GM23338 (cell line): Measurements from ENCODE around the gene OR8B8.

Experiments used
- CREB1 ChIP-seq: fragments of 250-450 bp; sonication (Bioruptor Pico); IDR thresholded peaks from 2 replicates; pipeline ENCODE4 v1.5.0; 2020; ENCODE audit warnings: low read depth, mild to moderate bottlenecking, moderate library complexity
- CTCF ChIP-seq, 2 experiments: fragments of 200-600 bp in 1 of 2; sonication (generic) in 1 of 2; conservative IDR thresholded peaks; 2 replicates each; pipeline versions ENCODE4 v1.5.1 to v1.6.1; 2016 to 2017; ENCODE audit warnings: antibody characterized with exemption in 2 of 2, low read depth in 2 of 2, mild to moderate bottlenecking in 2 of 2, moderate library complexity in 1 of 2
- ETS1 ChIP-seq: IDR thresholded peaks from 2 replicates; pipeline ENCODE4 v1.6.1; 2016; ENCODE audit warnings: antibody characterized with exemption
- EZH2 ChIP-seq: fragments of 200-600 bp; sonication (generic); IDR thresholded peaks from one replicate; pipeline ENCODE4 v1.8.0; 2017; ENCODE audit warnings: antibody characterized with exemption, mild to moderate bottlenecking, low read depth; ENCODE audit not compliant: unreplicated experiment
- EZH2phosphoT487 ChIP-seq: fragments of 200-600 bp; sonication (generic); IDR thresholded peaks from one replicate; pipeline ENCODE4 v1.8.1; 2018; ENCODE audit warnings: antibody characterized with exemption; ENCODE audit not compliant: unreplicated experiment
- JUNB ChIP-seq: IDR thresholded peaks from one replicate; pipeline ENCODE4 v1.6.1; 2016; ENCODE audit warnings: antibody characterized with exemption; ENCODE audit not compliant: unreplicated experiment
- POLR2AphosphoS5 ChIP-seq: IDR thresholded peaks from 2 replicates; pipeline ENCODE4 v1.6.1; 2016; ENCODE audit warnings: antibody characterized with exemption, low read depth
- REST ChIP-seq: IDR thresholded peaks from one replicate; pipeline ENCODE4 v1.6.1; 2018; ENCODE audit warnings: antibody characterized with exemption; ENCODE audit not compliant: unreplicated experiment
- ZNF114 ChIP-seq: fragments of 250-450 bp; sonication (Bioruptor Pico); IDR thresholded peaks from 2 replicates; pipeline ENCODE4 v1.5.0; 2020; ENCODE audit warnings: mild to moderate bottlenecking, moderate library complexity
- ZNF462 ChIP-seq: fragments of 250-450 bp; sonication (Bioruptor Pico); IDR thresholded peaks from 2 replicates; pipeline ENCODE4 v1.5.0; 2020; ENCODE audit warnings: mild to moderate bottlenecking, moderate library complexity

GRCh38 chr11:124479561-124479960 is 34.1 kb upstream of the OR8B8 start:
- TF ChIP-seq JUNB, result no peak
- no peak for TF ChIP-seq CTCF (conservative IDR thresholded peaks at IDR 0.05; ENCODE audit: low read depth in 2 of 2)
- no peak for TF ChIP-seq ETS1
- no peak for TF ChIP-seq EZH2
- no peak for TF ChIP-seq POLR2AphosphoS5
- TF ChIP-seq EZH2phosphoT487, result no peak
- no peak for TF ChIP-seq ZNF114 (CRISPR knock-in tag)
- TF ChIP-seq CREB1 (CRISPR knock-in tag), result no peak
- TF ChIP-seq REST, result no peak
- no peak for TF ChIP-seq ZNF462 (CRISPR knock-in tag)
